Fibroblast of lung (primary cell): Measurements from ENCODE around the gene SLC19A3. TPM values are rescaled to one million over a fixed set of nuclear protein-coding genes. Genes with fewer than 3 reads are reported as not detected.
"Not testable (repeated sequence)": the region's sequence is repeated elsewhere in the genome, so short reads cannot be mapped to it uniquely, and the experiment has no call there.

Source experiments
- DNase-seq, 2 donors: peaks; one replicate each; pipeline versions ENCODE4 v3.0.0 to v3.0.0-alpha.2; 2010; ENCODE audit warnings: low read depth in 2 of 2
- H2AFZ ChIP-seq: 2 replicates; pipeline ENCODE4 v1.5.1; 2012; ENCODE audit warnings: low read length, control low read depth, inconsistent platforms
- H3K27ac ChIP-seq: 2 replicates; pipeline ENCODE4 v1.5.1; 2011; ENCODE audit warnings: low read length, control low read depth; ENCODE audit not compliant: insufficient read depth
- H3K27me3 ChIP-seq: 2 replicates; pipeline ENCODE4 v1.5.1; 2011; ENCODE audit warnings: mild to moderate bottlenecking, low read length; ENCODE audit not compliant: control insufficient read depth, insufficient read depth
- H3K36me3 ChIP-seq: 2 replicates; pipeline ENCODE4 v1.5.1; 2011; ENCODE audit warnings: low read length; ENCODE audit not compliant: control insufficient read depth, insufficient read depth
- H3K4me1 ChIP-seq: 2 replicates; pipeline ENCODE4 v1.5.1; 2011; ENCODE audit warnings: low read length; ENCODE audit not compliant: control insufficient read depth, insufficient read depth; ENCODE audit errors: extremely low read depth
- H3K4me2 ChIP-seq: 2 replicates; pipeline ENCODE4 v1.5.1; 2011; ENCODE audit warnings: low read length, control low read depth; ENCODE audit not compliant: insufficient read depth; ENCODE audit errors: extremely low read depth
- H3K4me3 ChIP-seq, 4 experiments: fragments of 200-600 bp in 1 of 4; sonication (generic) in 1 of 4; replicated peaks in 1 of 4; 2 replicates each; pipeline ENCODE4 v1.5.1; 2011 to 2016; ENCODE audit warnings: low read length in 4 of 4, low read depth in 3 of 4, mild to moderate bottlenecking in 3 of 4, control low read depth in 2 of 4, inconsistent platforms in 1 of 4, mixed read lengths in 1 of 4; ENCODE audit not compliant: insufficient read depth in 1 of 4; ENCODE audit errors: control extremely low read depth in 1 of 4
- H3K79me2 ChIP-seq: 2 replicates; pipeline ENCODE4 v1.5.1; 2012; ENCODE audit warnings: mild to moderate bottlenecking, low read length, inconsistent platforms; ENCODE audit not compliant: control insufficient read depth, insufficient read depth
- H3K9ac ChIP-seq: 2 replicates; pipeline ENCODE4 v1.5.1; 2011; ENCODE audit warnings: mild to moderate bottlenecking, low read length, control low read depth; ENCODE audit not compliant: insufficient read depth
- H3K9me3 ChIP-seq: 2 replicates; pipeline ENCODE4 v1.5.1; 2012; ENCODE audit warnings: low read depth, low read length; ENCODE audit not compliant: control insufficient read depth, insufficient read depth
- H4K20me1 ChIP-seq: 2 replicates; pipeline ENCODE4 v1.5.1; 2011; ENCODE audit warnings: low read length; ENCODE audit not compliant: control insufficient read depth, insufficient read depth; ENCODE audit errors: extremely low read depth
- EZH2 ChIP-seq: IDR thresholded peaks from 2 replicates; pipeline ENCODE4 v1.5.1; 2012; ENCODE audit warnings: low read length, control low read depth, mild to moderate bottlenecking; ENCODE audit errors: missing control alignments
- polyA plus RNA-seq, 2 donors: library from polyadenylated mRNA; depleted of rRNA in 1 of 2; stranded (reverse) in 1 of 2; unstranded in 1 of 2; fragments of >200 nt; gene quantifications; 2 replicates each; pipeline ENCODE4 v1.2.1, GENCODE V29; 2011 to 2012; ENCODE audit warnings: missing spikeins in 1 of 2
- total RNA-seq: library from RNA; depleted of rRNA; stranded (reverse); fragments of >200 nt; gene quantifications from 2 replicates; pipeline ENCODE4 v1.2.1, GENCODE V29; 2014
- TF ChIP-seq, protein P1 (sequence below), 2 donors: IDR thresholded peaks in 1 of 2; conservative IDR thresholded peaks in 1 of 2; 1 replicate in 1 of 2; 2 replicates in 1 of 2; pipeline ENCODE4 v1.5.1; 2011 to 2012; ENCODE audit warnings: low read length in 2 of 2, control low read depth in 1 of 2, inconsistent platforms in 1 of 2, low read depth in 1 of 2, mild to moderate bottlenecking in 1 of 2

SLC19A3 gene
- total and polyA plus RNA-seq, 2 donors (not counting 1 experiment from before 2014, with no cell fraction given), result 0.11 to 0.17 TPM

DNA sequence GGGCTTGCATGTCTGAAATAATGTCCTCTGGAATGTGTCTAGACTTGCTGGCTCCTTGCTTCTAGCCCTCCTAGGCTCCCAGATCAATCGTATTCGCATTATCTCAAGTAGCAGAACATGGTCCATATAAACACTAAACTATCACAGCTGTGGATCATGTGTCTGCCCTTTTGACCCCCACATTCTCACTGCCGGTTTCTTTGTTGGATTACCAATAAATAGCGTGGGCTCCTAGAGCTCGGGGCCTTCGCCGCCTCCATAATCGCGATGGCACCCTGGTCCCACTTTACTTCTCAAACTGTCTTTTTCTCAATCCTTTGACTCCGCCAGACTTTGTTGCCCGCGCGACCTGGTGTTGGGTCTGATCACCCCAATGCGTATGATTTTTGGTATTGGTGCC, 21.5 kb upstream of the SLC19A3 start:
- no peak for DNase-seq
- Histone ChIP-seq H3K4me1 (no peaks in the 10 kb centered on the region), H3K27me3 (no peaks in the 10 kb centered on the region), H3K36me3 (no peaks in the 10 kb centered on the region), H3K4me3 (no peak overlapping the region), H3K4me2 (no peak overlapping the region), H4K20me1 (no peaks in the 10 kb centered on the region), H3K79me2 (no peaks in the 10 kb centered on the region), H3K9me3 (no peaks in the 10 kb centered on the region), H3K9ac (no peak overlapping the region), H2AFZ (no peak overlapping the region), H3K27ac (no peak overlapping the region)
- TF ChIP-seq, protein P1, sequence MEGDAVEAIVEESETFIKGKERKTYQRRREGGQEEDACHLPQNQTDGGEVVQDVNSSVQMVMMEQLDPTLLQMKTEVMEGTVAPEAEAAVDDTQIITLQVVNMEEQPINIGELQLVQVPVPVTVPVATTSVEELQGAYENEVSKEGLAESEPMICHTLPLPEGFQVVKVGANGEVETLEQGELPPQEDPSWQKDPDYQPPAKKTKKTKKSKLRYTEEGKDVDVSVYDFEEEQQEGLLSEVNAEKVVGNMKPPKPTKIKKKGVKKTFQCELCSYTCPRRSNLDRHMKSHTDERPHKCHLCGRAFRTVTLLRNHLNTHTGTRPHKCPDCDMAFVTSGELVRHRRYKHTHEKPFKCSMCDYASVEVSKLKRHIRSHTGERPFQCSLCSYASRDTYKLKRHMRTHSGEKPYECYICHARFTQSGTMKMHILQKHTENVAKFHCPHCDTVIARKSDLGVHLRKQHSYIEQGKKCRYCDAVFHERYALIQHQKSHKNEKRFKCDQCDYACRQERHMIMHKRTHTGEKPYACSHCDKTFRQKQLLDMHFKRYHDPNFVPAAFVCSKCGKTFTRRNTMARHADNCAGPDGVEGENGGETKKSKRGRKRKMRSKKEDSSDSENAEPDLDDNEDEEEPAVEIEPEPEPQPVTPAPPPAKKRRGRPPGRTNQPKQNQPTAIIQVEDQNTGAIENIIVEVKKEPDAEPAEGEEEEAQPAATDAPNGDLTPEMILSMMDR (conservative IDR thresholded peaks at IDR 0.05 in 1 of 2, IDR thresholded peaks at IDR 0.05 in 1 of 2; ENCODE audit: low read depth in 1 of 2, low read length in 2 of 2), result no peak
- no peak for TF ChIP-seq EZH2

DNA sequence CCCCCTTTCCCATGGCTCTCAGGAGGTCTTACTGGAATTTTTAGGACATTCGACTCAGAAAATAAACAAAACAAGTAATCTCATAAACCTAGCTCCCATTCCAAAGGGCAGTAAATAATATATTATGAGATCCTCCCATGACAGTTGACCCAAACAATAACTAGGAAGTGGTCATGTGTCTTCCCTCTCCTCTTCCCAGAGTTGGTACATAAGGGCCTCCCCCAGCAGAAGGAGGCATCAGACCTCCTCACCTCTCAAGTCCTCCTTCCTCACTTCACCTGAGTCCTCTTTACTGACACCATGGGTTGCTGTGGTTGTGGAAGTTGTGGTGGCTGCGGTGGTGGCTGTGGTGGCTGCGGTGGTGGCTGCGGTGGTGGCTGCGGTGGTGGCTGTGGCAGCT, 10.2 kb upstream of the SLC19A3 start, which contains the start of gene SCYGR7:
Gene SCYGR7 (plus strand): TSS at position 301 of the 400 bp plus-strand sequence. CDS start 0 bp downstream, at position 301.
- Histone ChIP-seq H2AFZ (no peak within 1 kb of the TSS), H3K9me3 (no peaks in the 10 kb centered on the region), H3K27me3 (no peaks in the 10 kb centered on the region), H3K4me2 (no peak within 1 kb of the TSS), H3K27ac (no peak within 1 kb of the TSS), H4K20me1 (no peaks in the 10 kb centered on the region), H3K4me1 (no peaks in the 10 kb centered on the region), H3K36me3 (no peaks in the 10 kb centered on the region), H3K79me2 (no peaks in the 10 kb centered on the region), H3K9ac (no peak within 1 kb of the TSS), H3K4me3 (no peak within 1 kb of the TSS)
- no peak for DNase-seq
- TF ChIP-seq, protein P1 (conservative IDR thresholded peaks at IDR 0.05 in 1 of 2, IDR thresholded peaks at IDR 0.05 in 1 of 2; ENCODE audit: low read depth in 1 of 2, low read length in 2 of 2), result no peak
- TF ChIP-seq EZH2, result no peak

DNA sequence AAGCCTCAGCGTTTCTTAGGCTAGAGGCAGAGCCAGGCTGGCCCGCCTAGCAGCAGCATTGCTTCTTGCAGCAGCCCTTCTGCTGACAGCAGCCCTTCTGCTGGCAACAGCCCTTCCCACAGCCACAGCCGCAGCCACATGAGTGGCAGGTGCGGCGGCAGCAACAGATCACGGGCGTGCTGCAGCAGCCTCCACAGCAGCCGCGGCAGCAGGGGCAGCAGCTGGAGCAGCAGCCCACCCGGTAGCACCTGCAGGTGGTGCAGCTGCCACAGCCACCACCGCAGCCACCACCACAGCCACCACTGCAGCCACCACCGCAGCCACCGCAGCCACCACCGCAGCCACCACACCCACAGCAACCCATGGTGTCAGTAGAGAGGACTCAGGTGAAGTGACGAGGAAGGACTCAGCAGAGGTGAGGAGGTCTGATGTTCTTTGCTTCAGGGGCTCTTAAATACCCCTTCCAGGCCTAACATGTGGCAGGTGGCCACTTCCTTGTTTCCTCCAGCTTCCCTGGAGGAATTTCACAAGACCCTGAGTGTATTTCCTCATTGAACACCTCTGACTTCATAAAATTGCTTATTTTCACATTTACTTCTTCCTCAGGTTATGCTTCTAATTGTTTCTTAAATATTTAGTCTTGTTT, 6.7 kb upstream of the SLC19A3 start, which contains the start of gene SCYGR6:
Gene SCYGR6 (minus strand): TSS at position 364 of the 646 bp plus-strand sequence. CDS start 0 bp downstream, at position 364.
- Histone ChIP-seq H3K4me3 (no peak within 1 kb of the TSS), H2AFZ (no peak within 1 kb of the TSS), H3K79me2 (no peaks in the 10 kb centered on the region), H4K20me1 (no peaks in the 10 kb centered on the region), H3K36me3 (no peaks in the 10 kb centered on the region), H3K4me1 (no peaks in the 10 kb centered on the region), H3K27me3 (no peaks in the 10 kb centered on the region), H3K27ac (no peak within 1 kb of the TSS), H3K4me2 (no peak within 1 kb of the TSS), H3K9ac (no peak within 1 kb of the TSS), H3K9me3 (no peaks in the 10 kb centered on the region)
- DNase-seq, result no peak
- TF ChIP-seq, protein P1 (conservative IDR thresholded peaks at IDR 0.05 in 1 of 2, IDR thresholded peaks at IDR 0.05 in 1 of 2; ENCODE audit: low read depth in 1 of 2, low read length in 2 of 2), result no peak

DNA sequence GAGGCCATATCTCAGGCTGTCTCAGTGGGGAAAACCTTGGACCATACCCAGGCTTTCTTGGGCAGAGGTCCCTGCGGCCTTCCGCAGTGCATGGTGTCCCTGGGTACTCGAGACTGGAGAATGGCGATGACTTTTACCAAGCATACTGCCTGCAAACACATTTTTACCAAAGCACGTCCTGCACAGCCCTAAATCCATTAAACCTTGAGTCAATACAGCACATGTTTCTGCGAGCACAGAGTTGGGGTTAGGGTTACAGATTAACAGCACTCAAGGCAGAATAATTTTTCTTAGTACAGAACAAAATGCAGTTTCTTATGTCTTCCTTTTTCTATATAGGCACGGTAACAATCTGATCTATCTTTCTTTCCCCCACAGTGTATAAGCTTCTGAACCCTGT, 5.0 kb upstream of the SLC19A3 start:
- not testable (repeated sequence) for H3K4me3 ChIP-seq, DNase-seq, H3K36me3 ChIP-seq, H3K79me2 ChIP-seq, H3K4me1 ChIP-seq, H3K9me3 ChIP-seq, H3K27ac ChIP-seq, H3K9ac ChIP-seq, H4K20me1 ChIP-seq, H2AFZ ChIP-seq, H3K4me2 ChIP-seq, H3K27me3 ChIP-seq
